ENCODE measurements around the gene SERF1A.
"Not testable (repeated sequence)": the region's sequence is repeated elsewhere in the genome, so short reads cannot be mapped to it uniquely, and the experiment has no call there.

SERF1A gene

GRCh38 chr5:70900533-70901271, at the start of gene SERF1A:
Gene SERF1A (plus strand): TSS chr5:70900669. CDS start chr5:70900870, 201 bp downstream.
- DNase-seq (ENCODE audit: low read depth), result not testable (repeated sequence)

- not testable (repeated sequence) for DNase-seq (ENCODE audit: low read depth)
Measured at GRCh38 chr5:70866778-70867177, 33.7 kb upstream of the SERF1A start.

GRCh38 chr5:70870626-70871025, 29.8 kb upstream of the SERF1A start:
- DNase-seq (ENCODE audit: low read depth), result not testable (repeated sequence)

- not testable (repeated sequence) for DNase-seq (ENCODE audit: low read depth)
Measured at GRCh38 chr5:70896076-70896475, 4.4 kb upstream of the SERF1A start.

- not testable (repeated sequence) for DNase-seq (ENCODE audit: low read depth)
Measured at GRCh38 chr5:70901272-70901571, 753 bp downstream of the SERF1A start.

GRCh38 chr5:70906624-70907023, 6.2 kb downstream of the SERF1A start:
- not testable (repeated sequence) for DNase-seq (ENCODE audit: low read depth)

GRCh38 chr5:70916829-70917228, 16.4 kb downstream of the SERF1A start:
- not testable (repeated sequence) for DNase-seq (ENCODE audit: low read depth)

GRCh38 chr5:70925211-70925562, 24.7 kb downstream of the SERF1A start:
- not testable (repeated sequence) for DNase-seq (ENCODE audit: low read depth)

- DNase-seq (ENCODE audit: low read depth), result not testable (repeated sequence)
Measured at GRCh38 chr5:70931709-70932368, 31.4 kb downstream of the SERF1A start.

- DNase-seq (ENCODE audit: low read depth), result not testable (repeated sequence)
Measured at GRCh38 chr5:70932560-70932959, 32.1 kb downstream of the SERF1A start.

- not testable (repeated sequence) for DNase-seq (ENCODE audit: low read depth)
Measured at GRCh38 chr5:70953068-70953467, 52.6 kb downstream of the SERF1A start.

Data from activated gamma-delta T cell treated with anti-CD3 and anti-CD28 coated beads, Interleukin-2, amount 50 U/mL, for 16 hours (primary cell).